Spleen (tissue), 7 donors: Measurements from ENCODE around the gene NAT14.

ENCODE experiments used
- CTCF ChIP-seq, 11 experiments: fragments of 200-600 bp in 7 of 11; fragments of 450-650 bp in 4 of 11; sonication (generic) in 4 of 11; IDR thresholded peaks in 8 of 11; conservative IDR thresholded peaks in 3 of 11; 1 replicate in 7 of 11; 2 replicates in 4 of 11; pipeline versions ENCODE4 v1.4.0 to v1.8.0; 2016 to 2021; ENCODE audit warnings: antibody characterized with exemption in 11 of 11, inconsistent platforms in 4 of 11, mild to moderate bottlenecking in 1 of 11
- POLR2A ChIP-seq, 3 donors: fragments of 450-650 bp; IDR thresholded peaks; one replicate each; pipeline ENCODE4 v1.5.1; 2017; ENCODE audit warnings: antibody characterized with exemption in 3 of 3, mild to moderate bottlenecking in 1 of 3
- donor health status: DM: no; HTN: no; CAD: no; lungs with moderate emphysema.
- donor health status: DM: no; HTN: no; CAD: no.
- donor health status: DM: no; HTN: no; CAD: no.

- TF ChIP-seq CTCF (IDR thresholded peaks at IDR 0.05 in 8 of 11, conservative IDR thresholded peaks at IDR 0.05 in 3 of 11) (peak in 10 of 11 experiments; percentile 15 to 66 (median 46)), POLR2A (IDR thresholded peaks at IDR 0.05) (no peak)
Measured at GRCh38 chr19:55454787-55455243, 30.2 kb upstream of the NAT14 start.
